ENCODE results near the gene NHLRC2. TPM values are rescaled to one million over a fixed set of nuclear protein-coding genes. Genes with fewer than 3 reads are reported as not detected.
A peak's percentile ranks its signal among the peaks of the same experiment; 100 is the strongest.

Gene NHLRC2
- 20.2 and 28.1 TPM in 2 replicates for total RNA-seq (2014; rRNA removed; shearing (Covaris generic))
- polyA plus RNA-seq (2016; fragmentation: Nextera tagmentation; extraction: Ambion mirVana) = 13.0 and 15.5 TPM in 2 replicates
- long read RNA-seq, partial matches to known transcripts = 3 of 5 reads
- long read RNA-seq, other reads (novel, unspliced or antisense) = 1 of 5 reads

GRCh38 chr10:113854013-113854760 is at the start of gene NHLRC2, which contains the start of gene DCLRE1A:
Gene NHLRC2 (plus strand): TSS chr10:113854661. CDS start chr10:113854873, 212 bp downstream.
Gene DCLRE1A (minus strand): TSS chr10:113854082. CDS start chr10:113853182, 900 bp downstream.
- Histone ChIP-seq H3K27me3 (ENCODE audit: insufficient read depth) (no peaks in the 10 kb centered on the region), H3K36me3 (ENCODE audit: insufficient read depth) (peaks cover 7% of the 10 kb centered on the region; the same call in 1 of the 2 replicates), H3K9me2 (ENCODE audit: insufficient read depth) (no peaks in the 10 kb centered on the region), H3F3A (replicated peaks; ENCODE audit: low read depth) (no peaks in the 10 kb centered on the region), H2AFZ (peak within 1 kb of the TSS; percentile 76), H3K27ac (ENCODE audit: low read depth) (peak within 1 kb of the TSS; percentile 98), H3K4me2 (peak within 1 kb of the TSS; percentile 86), H3K79me2 (replicated peaks; ENCODE audit: insufficient read depth) (peaks cover 46% of the 10 kb centered on the region), H4K20me1 (replicated peaks; ENCODE audit: insufficient read depth) (no peaks in the 10 kb centered on the region), H3K4me3 (peak within 1 kb of the TSS; percentile 80), H3K4me1 (ENCODE audit: insufficient read depth) (peaks cover 18% of the 10 kb centered on the region)
- ATAC-seq = peak; percentile 82
- H3K36me3 Mint-ChIP-seq (ENCODE audit: low read depth) = peaks cover 7% of the 10 kb centered on the region; the same call in 2 of the 3 replicates
- peaks cover 19% of the 10 kb centered on the region; the same call in 2 of the 3 replicates for H3K4me1 Mint-ChIP-seq
- 0 out of 3 replicates have a peak, but pooled peaks cover 2% of the 10 kb centered on the region for H3K9me3 Mint-ChIP-seq
- TF ChIP-seq, protein P1, sequence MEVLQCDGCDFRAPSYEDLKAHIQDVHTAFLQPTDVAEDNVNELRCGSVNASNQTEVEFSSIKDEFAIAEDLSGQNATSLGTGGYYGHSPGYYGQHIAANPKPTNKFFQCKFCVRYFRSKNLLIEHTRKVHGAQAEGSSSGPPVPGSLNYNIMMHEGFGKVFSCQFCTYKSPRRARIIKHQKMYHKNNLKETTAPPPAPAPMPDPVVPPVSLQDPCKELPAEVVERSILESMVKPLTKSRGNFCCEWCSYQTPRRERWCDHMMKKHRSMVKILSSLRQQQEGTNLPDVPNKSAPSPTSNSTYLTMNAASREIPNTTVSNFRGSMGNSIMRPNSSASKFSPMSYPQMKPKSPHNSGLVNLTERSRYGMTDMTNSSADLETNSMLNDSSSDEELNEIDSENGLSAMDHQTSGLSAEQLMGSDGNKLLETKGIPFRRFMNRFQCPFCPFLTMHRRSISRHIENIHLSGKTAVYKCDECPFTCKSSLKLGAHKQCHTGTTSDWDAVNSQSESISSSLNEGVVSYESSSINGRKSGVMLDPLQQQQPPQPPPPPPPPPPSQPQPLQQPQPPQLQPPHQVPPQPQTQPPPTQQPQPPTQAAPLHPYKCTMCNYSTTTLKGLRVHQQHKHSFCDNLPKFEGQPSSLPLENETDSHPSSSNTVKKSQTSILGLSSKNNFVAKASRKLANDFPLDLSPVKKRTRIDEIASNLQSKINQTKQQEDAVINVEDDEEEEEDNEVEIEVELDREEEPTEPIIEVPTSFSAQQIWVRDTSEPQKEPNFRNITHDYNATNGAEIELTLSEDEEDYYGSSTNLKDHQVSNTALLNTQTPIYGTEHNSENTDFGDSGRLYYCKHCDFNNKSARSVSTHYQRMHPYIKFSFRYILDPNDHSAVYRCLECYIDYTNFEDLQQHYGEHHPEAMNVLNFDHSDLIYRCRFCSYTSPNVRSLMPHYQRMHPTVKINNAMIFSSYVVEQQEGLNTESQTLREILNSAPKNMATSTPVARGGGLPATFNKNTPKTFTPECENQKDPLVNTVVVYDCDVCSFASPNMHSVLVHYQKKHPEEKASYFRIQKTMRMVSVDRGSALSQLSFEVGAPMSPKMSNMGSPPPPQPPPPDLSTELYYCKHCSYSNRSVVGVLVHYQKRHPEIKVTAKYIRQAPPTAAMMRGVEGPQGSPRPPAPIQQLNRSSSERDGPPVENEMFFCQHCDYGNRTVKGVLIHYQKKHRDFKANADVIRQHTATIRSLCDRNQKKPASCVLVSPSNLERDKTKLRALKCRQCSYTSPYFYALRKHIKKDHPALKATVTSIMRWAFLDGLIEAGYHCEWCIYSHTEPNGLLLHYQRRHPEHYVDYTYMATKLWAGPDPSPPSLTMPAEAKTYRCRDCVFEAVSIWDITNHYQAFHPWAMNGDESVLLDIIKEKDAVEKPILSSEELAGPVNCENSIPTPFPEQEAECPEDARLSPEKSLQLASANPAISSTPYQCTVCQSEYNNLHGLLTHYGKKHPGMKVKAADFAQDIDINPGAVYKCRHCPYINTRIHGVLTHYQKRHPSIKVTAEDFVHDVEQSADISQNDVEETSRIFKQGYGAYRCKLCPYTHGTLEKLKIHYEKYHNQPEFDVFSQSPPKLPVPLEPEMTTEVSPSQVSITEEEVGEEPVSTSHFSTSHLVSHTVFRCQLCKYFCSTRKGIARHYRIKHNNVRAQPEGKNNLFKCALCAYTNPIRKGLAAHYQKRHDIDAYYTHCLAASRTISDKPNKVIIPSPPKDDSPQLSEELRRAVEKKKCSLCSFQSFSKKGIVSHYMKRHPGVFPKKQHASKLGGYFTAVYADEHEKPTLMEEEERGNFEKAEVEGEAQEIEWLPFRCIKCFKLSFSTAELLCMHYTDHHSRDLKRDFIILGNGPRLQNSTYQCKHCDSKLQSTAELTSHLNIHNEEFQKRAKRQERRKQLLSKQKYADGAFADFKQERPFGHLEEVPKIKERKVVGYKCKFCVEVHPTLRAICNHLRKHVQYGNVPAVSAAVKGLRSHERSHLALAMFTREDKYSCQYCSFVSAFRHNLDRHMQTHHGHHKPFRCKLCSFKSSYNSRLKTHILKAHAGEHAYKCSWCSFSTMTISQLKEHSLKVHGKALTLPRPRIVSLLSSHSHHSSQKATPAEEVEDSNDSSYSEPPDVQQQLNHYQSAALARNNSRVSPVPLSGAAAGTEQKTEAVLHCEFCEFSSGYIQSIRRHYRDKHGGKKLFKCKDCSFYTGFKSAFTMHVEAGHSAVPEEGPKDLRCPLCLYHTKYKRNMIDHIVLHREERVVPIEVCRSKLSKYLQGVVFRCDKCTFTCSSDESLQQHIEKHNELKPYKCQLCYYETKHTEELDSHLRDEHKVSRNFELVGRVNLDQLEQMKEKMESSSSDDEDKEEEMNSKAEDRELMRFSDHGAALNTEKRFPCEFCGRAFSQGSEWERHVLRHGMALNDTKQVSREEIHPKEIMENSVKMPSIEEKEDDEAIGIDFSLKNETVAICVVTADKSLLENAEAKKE (CRISPR knock-in tag; IDR thresholded peaks at IDR 0.05) = no peak
- TF ChIP-seq POLR2AphosphoS5 (IDR thresholded peaks at IDR 0.05; ENCODE audit: low read depth) (peak; percentile 50; the same call in 1 of the 2 replicates), CREB1 (CRISPR knock-in tag; IDR thresholded peaks at IDR 0.05; ENCODE audit: low read depth) (peak; percentile 35; the same call in 1 of the 2 replicates), ETS1 (IDR thresholded peaks at IDR 0.05) (0 out of 2 replicates have a peak, but pooled peaks have one; percentile 9)
- peaks cover 10% of the 10 kb centered on the region for H3K27me3 Mint-ChIP-seq (ENCODE audit: insufficient read depth, low read depth, poor library complexity)
- peak within 1 kb of the TSS; percentile 99 for H3K4me3 Mint-ChIP-seq
- H3K27ac Mint-ChIP-seq = peak within 1 kb of the TSS; percentile 99
- DNase-seq (ENCODE audit: low spot score) = peak; percentile 86

All from GM23338 (cell line).